Measurements from ENCODE around the gene TBC1D8.

TBC1D8 gene

GRCh38 chr2:101161658-101162057 is 10.5 kb upstream of the TBC1D8 start:
- no peak for DNase-seq

- DNase-seq: no peak
These were observed 9.3 kb upstream of the TBC1D8 start for GRCh38 chr2:101160454-101160853.

- no peak for DNase-seq
These were observed 8.3 kb upstream of the TBC1D8 start for GRCh38 chr2:101159526-101159925.

GRCh38 chr2:101157272-101157671 is 6.1 kb upstream of the TBC1D8 start:
- DNase-seq: no peak

GRCh38 chr2:101153787-101154186 is 2.6 kb upstream of the TBC1D8 start:
- DNase-seq: no peak

- no peak for DNase-seq
These were observed 2.0 kb upstream of the TBC1D8 start for GRCh38 chr2:101153077-101153707.

GRCh38 chr2:101152272-101153076 is 1.3 kb upstream of the TBC1D8 start:
- DNase-seq: peak; percentile 57

- DNase-seq: no peak
These were observed 683 bp upstream of the TBC1D8 start for GRCh38 chr2:101151859-101152271.

GRCh38 chr2:101150306-101151145 is 656 bp downstream of the TBC1D8 start:
- DNase-seq: no peak

- DNase-seq: no peak
These were observed 1.7 kb downstream of the TBC1D8 start for GRCh38 chr2:101149241-101150192.

GRCh38 chr2:101148777-101149176 is 2.4 kb downstream of the TBC1D8 start:
- DNase-seq: no peak

GRCh38 chr2:101147971-101148370 is 3.2 kb downstream of the TBC1D8 start:
- DNase-seq: no peak

- no peak for DNase-seq
These were observed 4.1 kb downstream of the TBC1D8 start for GRCh38 chr2:101147062-101147461.

- DNase-seq: no peak
These were observed 4.6 kb downstream of the TBC1D8 start for GRCh38 chr2:101146535-101146934.

- no peak for DNase-seq
These were observed 5.8 kb downstream of the TBC1D8 start for GRCh38 chr2:101145406-101145805.

GRCh38 chr2:101142163-101142562 is 9.0 kb downstream of the TBC1D8 start:
- DNase-seq: no peak

GRCh38 chr2:101140978-101141655 is 10.1 kb downstream of the TBC1D8 start:
- no peak for DNase-seq

- no peak for DNase-seq
These were observed 10.9 kb downstream of the TBC1D8 start for GRCh38 chr2:101140237-101140636.

- no peak for DNase-seq
These were observed 11.7 kb downstream of the TBC1D8 start for GRCh38 chr2:101139495-101139894.

GRCh38 chr2:101135412-101136296 is 15.5 kb downstream of the TBC1D8 start:
- DNase-seq: no peak

All from SHP77 treated with DMSO at 0.1 percent for 48 hours (cell line).